GM23338 (cell line): ENCODE data around the gene DCUN1D4. TPM values are rescaled to one million over a fixed set of nuclear protein-coding genes. Genes with fewer than 3 reads are reported as not detected.

Source experiments
- ATAC-seq: fragments of 200-7000 bp; cut with Tn5 transposase; 3 replicates; pipeline ENCODE4 v1.9.1; 2020
- DNase-seq: peaks from one replicate; pipeline ENCODE4 v3.0.0-alpha.2; 2015; ENCODE audit warnings: low spot score
- H2AFZ ChIP-seq: fragments of 200-600 bp; sonication (generic); 2 replicates; pipeline ENCODE4 v1.8.0; 2016; ENCODE audit warnings: antibody characterized with exemption, mild to moderate bottlenecking, moderate library complexity
- H3F3A ChIP-seq: fragments of 200-600 bp; sonication (generic); replicated peaks from 2 replicates; pipeline ENCODE4 v1.8.0; 2017; ENCODE audit warnings: antibody characterized with exemption, mixed run types, low read depth
- H3K27ac ChIP-seq: fragments of 200-600 bp; sonication (generic); 2 replicates; pipeline ENCODE4 v1.6.1; 2016; ENCODE audit warnings: low read depth
- H3K27me3 ChIP-seq: fragments of 200-600 bp; sonication (generic); 2 replicates; pipeline ENCODE4 v1.8.0; 2016; ENCODE audit warnings: mild to moderate bottlenecking, mixed run types, moderate library complexity; ENCODE audit not compliant: insufficient read depth
- H3K36me3 ChIP-seq: fragments of 200-600 bp; sonication (generic); 2 replicates; pipeline ENCODE4 v1.8.0; 2016; ENCODE audit warnings: mild to moderate bottlenecking; ENCODE audit not compliant: insufficient read depth
- H3K4me1 ChIP-seq: fragments of 200-600 bp; sonication (generic); 2 replicates; pipeline ENCODE4 v1.8.0; 2016; ENCODE audit warnings: mild to moderate bottlenecking, moderate library complexity; ENCODE audit not compliant: insufficient read depth
- H3K4me2 ChIP-seq: fragments of 200-600 bp; sonication (generic); 2 replicates; pipeline ENCODE4 v1.7.1; 2017; ENCODE audit warnings: mixed run types
- H3K4me3 ChIP-seq: fragments of 200-600 bp; sonication (generic); 2 replicates; pipeline ENCODE4 v1.6.1; 2016; ENCODE audit warnings: mixed run types
- H3K79me2 ChIP-seq: fragments of 200-600 bp; sonication (generic); replicated peaks from 2 replicates; pipeline ENCODE4 v1.8.0; 2017; ENCODE audit warnings: mild to moderate bottlenecking; ENCODE audit not compliant: insufficient read depth
- H3K9me2 ChIP-seq: fragments of 200-600 bp; sonication (generic); 2 replicates; pipeline ENCODE4 v1.8.0; 2017; ENCODE audit not compliant: insufficient read depth
- H4K20me1 ChIP-seq: fragments of 200-600 bp; sonication (generic); replicated peaks from 2 replicates; pipeline ENCODE4 v1.8.0; 2017; ENCODE audit warnings: mild to moderate bottlenecking; ENCODE audit not compliant: insufficient read depth
- H3K27ac Mint-ChIP-seq: 2 replicates; pipeline ENCODE4 v1.8.0; 2020; ENCODE audit warnings: inconsistent platforms, mild to moderate bottlenecking, moderate library complexity, mixed read lengths
- H3K27me3 Mint-ChIP-seq: 3 replicates; pipeline ENCODE4 v1.8.0; 2022; ENCODE audit warnings: low read depth, mild to moderate bottlenecking, moderate library complexity, mixed read lengths, inconsistent platforms; ENCODE audit not compliant: insufficient read depth, poor library complexity
- H3K36me3 Mint-ChIP-seq: 3 replicates; pipeline ENCODE4 v1.8.0; 2021; ENCODE audit warnings: low read depth, mild to moderate bottlenecking, inconsistent platforms, moderate library complexity, mixed read lengths
- H3K4me1 Mint-ChIP-seq: 3 replicates; pipeline ENCODE4 v1.8.0; 2020; ENCODE audit warnings: mild to moderate bottlenecking, inconsistent platforms, mixed read lengths
- H3K4me3 Mint-ChIP-seq: 3 replicates; pipeline ENCODE4 v1.8.0; 2021; ENCODE audit warnings: moderate library complexity, mild to moderate bottlenecking, inconsistent platforms, mixed read lengths
- H3K9me3 Mint-ChIP-seq: 3 replicates; pipeline ENCODE4 v1.8.0; 2020; ENCODE audit warnings: moderate library complexity, mild to moderate bottlenecking, inconsistent platforms, mixed read lengths
- CREB1 ChIP-seq: fragments of 250-450 bp; sonication (Bioruptor Pico); IDR thresholded peaks from 2 replicates; pipeline ENCODE4 v1.5.0; 2020; ENCODE audit warnings: low read depth, mild to moderate bottlenecking, moderate library complexity
- EZH2 ChIP-seq: fragments of 200-600 bp; sonication (generic); IDR thresholded peaks from one replicate; pipeline ENCODE4 v1.8.0; 2017; ENCODE audit warnings: antibody characterized with exemption, mild to moderate bottlenecking, low read depth; ENCODE audit not compliant: unreplicated experiment
- EZH2phosphoT487 ChIP-seq: fragments of 200-600 bp; sonication (generic); IDR thresholded peaks from one replicate; pipeline ENCODE4 v1.8.1; 2018; ENCODE audit warnings: antibody characterized with exemption; ENCODE audit not compliant: unreplicated experiment
- JUNB ChIP-seq: IDR thresholded peaks from one replicate; pipeline ENCODE4 v1.6.1; 2016; ENCODE audit warnings: antibody characterized with exemption; ENCODE audit not compliant: unreplicated experiment
- NANOG ChIP-seq: IDR thresholded peaks from 2 replicates; pipeline ENCODE4 v1.6.1; 2016; ENCODE audit warnings: antibody characterized with exemption, borderline replicate concordance
- POLR2AphosphoS5 ChIP-seq: IDR thresholded peaks from 2 replicates; pipeline ENCODE4 v1.6.1; 2016; ENCODE audit warnings: antibody characterized with exemption, low read depth
- REST ChIP-seq: IDR thresholded peaks from one replicate; pipeline ENCODE4 v1.6.1; 2018; ENCODE audit warnings: antibody characterized with exemption; ENCODE audit not compliant: unreplicated experiment
- STAT1 ChIP-seq: IDR thresholded peaks from one replicate; pipeline ENCODE4 v1.6.1; 2016; ENCODE audit warnings: antibody characterized with exemption; ENCODE audit not compliant: unreplicated experiment
- ZNF114 ChIP-seq: fragments of 250-450 bp; sonication (Bioruptor Pico); IDR thresholded peaks from 2 replicates; pipeline ENCODE4 v1.5.0; 2020; ENCODE audit warnings: mild to moderate bottlenecking, moderate library complexity
- ZNF331 ChIP-seq: fragments of 250-450 bp; sonication (Bioruptor Pico); IDR thresholded peaks from 2 replicates; pipeline ENCODE4 v1.5.0; 2020; ENCODE audit warnings: low read depth, mild to moderate bottlenecking, moderate library complexity
- polyA plus RNA-seq: library from polyadenylated mRNA; unstranded; fragments of >200 nt; fragmentation: Nextera tagmentation; extraction: Ambion mirVana; gene quantifications from 2 replicates; pipeline ENCODE4 v1.2.1, GENCODE V29; 2016
- total RNA-seq: library from RNA; depleted of rRNA; stranded (reverse); fragments of >200 nt; shearing (Covaris generic); gene quantifications from 2 replicates; pipeline ENCODE4 v1.2.3, GENCODE V29; 2014
- TF ChIP-seq, protein P1 (sequence below): IDR thresholded peaks from 2 replicates; pipeline ENCODE4 v1.6.1; 2016; ENCODE audit warnings: antibody characterized with exemption
- TF ChIP-seq, protein P2 (sequence below): fragments of 250-450 bp; sonication (Bioruptor Pico); IDR thresholded peaks from 2 replicates; pipeline ENCODE4 v1.5.0; 2020; ENCODE audit warnings: mild to moderate bottlenecking, moderate library complexity
- TF ChIP-seq, protein P3 (sequence below), 2 experiments: fragments of 200-600 bp in 1 of 2; sonication (generic) in 1 of 2; conservative IDR thresholded peaks; 2 replicates each; pipeline versions ENCODE4 v1.5.1 to v1.6.1; 2016 to 2017; ENCODE audit warnings: antibody characterized with exemption in 2 of 2, low read depth in 2 of 2, mild to moderate bottlenecking in 2 of 2, moderate library complexity in 1 of 2

Gene DCUN1D4
- total and polyA plus RNA-seq, 2 experiments from 2014 or later: 26.1 to 54.8 TPM

GRCh38 chr4:51931461-51931860 lies 88.5 kb downstream of the DCUN1D4 start:
- Histone ChIP-seq H3K9me2 (peaks cover 13% of the 10 kb centered on the region; the same call in 1 of the 2 replicates), H3F3A (no peaks in the 10 kb centered on the region), H3K27me3 (no peaks in the 10 kb centered on the region), H3K4me2 (no peak overlapping the region), H3K4me1 (no peaks in the 10 kb centered on the region), H3K36me3 (no peaks in the 10 kb centered on the region), H3K27ac (no peak overlapping the region), H3K4me3 (no peak overlapping the region), H3K79me2 (no peaks in the 10 kb centered on the region), H4K20me1 (no peaks in the 10 kb centered on the region), H2AFZ (no peak overlapping the region)
- Mint-ChIP-seq H3K27ac (no peak overlapping the region), H3K4me3 (no peak overlapping the region), H3K36me3 (no peaks in the 10 kb centered on the region), H3K9me3 (no peaks in the 10 kb centered on the region; the same call in 2 of the 3 replicates), H3K4me1 (no peaks in the 10 kb centered on the region), H3K27me3 (no peaks in the 10 kb centered on the region)
- ATAC-seq: no peak
- no peak for DNase-seq
- TF ChIP-seq POLR2AphosphoS5 (no peak), EZH2phosphoT487 (no peak), STAT1 (no peak), REST (no peak), ZNF331 (CRISPR knock-in tag) (no peak), NANOG (no peak), JUNB (no peak), ZNF114 (CRISPR knock-in tag) (no peak), EZH2 (no peak), CREB1 (CRISPR knock-in tag) (no peak)
- TF ChIP-seq, protein P1, sequence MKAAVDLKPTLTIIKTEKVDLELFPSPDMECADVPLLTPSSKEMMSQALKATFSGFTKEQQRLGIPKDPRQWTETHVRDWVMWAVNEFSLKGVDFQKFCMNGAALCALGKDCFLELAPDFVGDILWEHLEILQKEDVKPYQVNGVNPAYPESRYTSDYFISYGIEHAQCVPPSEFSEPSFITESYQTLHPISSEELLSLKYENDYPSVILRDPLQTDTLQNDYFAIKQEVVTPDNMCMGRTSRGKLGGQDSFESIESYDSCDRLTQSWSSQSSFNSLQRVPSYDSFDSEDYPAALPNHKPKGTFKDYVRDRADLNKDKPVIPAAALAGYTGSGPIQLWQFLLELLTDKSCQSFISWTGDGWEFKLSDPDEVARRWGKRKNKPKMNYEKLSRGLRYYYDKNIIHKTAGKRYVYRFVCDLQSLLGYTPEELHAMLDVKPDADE: no peak
- TF ChIP-seq, protein P2, sequence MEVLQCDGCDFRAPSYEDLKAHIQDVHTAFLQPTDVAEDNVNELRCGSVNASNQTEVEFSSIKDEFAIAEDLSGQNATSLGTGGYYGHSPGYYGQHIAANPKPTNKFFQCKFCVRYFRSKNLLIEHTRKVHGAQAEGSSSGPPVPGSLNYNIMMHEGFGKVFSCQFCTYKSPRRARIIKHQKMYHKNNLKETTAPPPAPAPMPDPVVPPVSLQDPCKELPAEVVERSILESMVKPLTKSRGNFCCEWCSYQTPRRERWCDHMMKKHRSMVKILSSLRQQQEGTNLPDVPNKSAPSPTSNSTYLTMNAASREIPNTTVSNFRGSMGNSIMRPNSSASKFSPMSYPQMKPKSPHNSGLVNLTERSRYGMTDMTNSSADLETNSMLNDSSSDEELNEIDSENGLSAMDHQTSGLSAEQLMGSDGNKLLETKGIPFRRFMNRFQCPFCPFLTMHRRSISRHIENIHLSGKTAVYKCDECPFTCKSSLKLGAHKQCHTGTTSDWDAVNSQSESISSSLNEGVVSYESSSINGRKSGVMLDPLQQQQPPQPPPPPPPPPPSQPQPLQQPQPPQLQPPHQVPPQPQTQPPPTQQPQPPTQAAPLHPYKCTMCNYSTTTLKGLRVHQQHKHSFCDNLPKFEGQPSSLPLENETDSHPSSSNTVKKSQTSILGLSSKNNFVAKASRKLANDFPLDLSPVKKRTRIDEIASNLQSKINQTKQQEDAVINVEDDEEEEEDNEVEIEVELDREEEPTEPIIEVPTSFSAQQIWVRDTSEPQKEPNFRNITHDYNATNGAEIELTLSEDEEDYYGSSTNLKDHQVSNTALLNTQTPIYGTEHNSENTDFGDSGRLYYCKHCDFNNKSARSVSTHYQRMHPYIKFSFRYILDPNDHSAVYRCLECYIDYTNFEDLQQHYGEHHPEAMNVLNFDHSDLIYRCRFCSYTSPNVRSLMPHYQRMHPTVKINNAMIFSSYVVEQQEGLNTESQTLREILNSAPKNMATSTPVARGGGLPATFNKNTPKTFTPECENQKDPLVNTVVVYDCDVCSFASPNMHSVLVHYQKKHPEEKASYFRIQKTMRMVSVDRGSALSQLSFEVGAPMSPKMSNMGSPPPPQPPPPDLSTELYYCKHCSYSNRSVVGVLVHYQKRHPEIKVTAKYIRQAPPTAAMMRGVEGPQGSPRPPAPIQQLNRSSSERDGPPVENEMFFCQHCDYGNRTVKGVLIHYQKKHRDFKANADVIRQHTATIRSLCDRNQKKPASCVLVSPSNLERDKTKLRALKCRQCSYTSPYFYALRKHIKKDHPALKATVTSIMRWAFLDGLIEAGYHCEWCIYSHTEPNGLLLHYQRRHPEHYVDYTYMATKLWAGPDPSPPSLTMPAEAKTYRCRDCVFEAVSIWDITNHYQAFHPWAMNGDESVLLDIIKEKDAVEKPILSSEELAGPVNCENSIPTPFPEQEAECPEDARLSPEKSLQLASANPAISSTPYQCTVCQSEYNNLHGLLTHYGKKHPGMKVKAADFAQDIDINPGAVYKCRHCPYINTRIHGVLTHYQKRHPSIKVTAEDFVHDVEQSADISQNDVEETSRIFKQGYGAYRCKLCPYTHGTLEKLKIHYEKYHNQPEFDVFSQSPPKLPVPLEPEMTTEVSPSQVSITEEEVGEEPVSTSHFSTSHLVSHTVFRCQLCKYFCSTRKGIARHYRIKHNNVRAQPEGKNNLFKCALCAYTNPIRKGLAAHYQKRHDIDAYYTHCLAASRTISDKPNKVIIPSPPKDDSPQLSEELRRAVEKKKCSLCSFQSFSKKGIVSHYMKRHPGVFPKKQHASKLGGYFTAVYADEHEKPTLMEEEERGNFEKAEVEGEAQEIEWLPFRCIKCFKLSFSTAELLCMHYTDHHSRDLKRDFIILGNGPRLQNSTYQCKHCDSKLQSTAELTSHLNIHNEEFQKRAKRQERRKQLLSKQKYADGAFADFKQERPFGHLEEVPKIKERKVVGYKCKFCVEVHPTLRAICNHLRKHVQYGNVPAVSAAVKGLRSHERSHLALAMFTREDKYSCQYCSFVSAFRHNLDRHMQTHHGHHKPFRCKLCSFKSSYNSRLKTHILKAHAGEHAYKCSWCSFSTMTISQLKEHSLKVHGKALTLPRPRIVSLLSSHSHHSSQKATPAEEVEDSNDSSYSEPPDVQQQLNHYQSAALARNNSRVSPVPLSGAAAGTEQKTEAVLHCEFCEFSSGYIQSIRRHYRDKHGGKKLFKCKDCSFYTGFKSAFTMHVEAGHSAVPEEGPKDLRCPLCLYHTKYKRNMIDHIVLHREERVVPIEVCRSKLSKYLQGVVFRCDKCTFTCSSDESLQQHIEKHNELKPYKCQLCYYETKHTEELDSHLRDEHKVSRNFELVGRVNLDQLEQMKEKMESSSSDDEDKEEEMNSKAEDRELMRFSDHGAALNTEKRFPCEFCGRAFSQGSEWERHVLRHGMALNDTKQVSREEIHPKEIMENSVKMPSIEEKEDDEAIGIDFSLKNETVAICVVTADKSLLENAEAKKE (CRISPR knock-in tag): no peak
- TF ChIP-seq, protein P3, sequence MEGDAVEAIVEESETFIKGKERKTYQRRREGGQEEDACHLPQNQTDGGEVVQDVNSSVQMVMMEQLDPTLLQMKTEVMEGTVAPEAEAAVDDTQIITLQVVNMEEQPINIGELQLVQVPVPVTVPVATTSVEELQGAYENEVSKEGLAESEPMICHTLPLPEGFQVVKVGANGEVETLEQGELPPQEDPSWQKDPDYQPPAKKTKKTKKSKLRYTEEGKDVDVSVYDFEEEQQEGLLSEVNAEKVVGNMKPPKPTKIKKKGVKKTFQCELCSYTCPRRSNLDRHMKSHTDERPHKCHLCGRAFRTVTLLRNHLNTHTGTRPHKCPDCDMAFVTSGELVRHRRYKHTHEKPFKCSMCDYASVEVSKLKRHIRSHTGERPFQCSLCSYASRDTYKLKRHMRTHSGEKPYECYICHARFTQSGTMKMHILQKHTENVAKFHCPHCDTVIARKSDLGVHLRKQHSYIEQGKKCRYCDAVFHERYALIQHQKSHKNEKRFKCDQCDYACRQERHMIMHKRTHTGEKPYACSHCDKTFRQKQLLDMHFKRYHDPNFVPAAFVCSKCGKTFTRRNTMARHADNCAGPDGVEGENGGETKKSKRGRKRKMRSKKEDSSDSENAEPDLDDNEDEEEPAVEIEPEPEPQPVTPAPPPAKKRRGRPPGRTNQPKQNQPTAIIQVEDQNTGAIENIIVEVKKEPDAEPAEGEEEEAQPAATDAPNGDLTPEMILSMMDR (conservative IDR thresholded peaks at IDR 0.05; ENCODE audit: low read depth in 2 of 2): no peak
